ENCODE measurements around the gene FOXI2. TPM values are rescaled to one million over a fixed set of nuclear protein-coding genes. Genes with fewer than 3 reads are reported as not detected.

FOXI2 gene
- total RNA-seq, 1 experiment from 2014 or later = not detected

DNA sequence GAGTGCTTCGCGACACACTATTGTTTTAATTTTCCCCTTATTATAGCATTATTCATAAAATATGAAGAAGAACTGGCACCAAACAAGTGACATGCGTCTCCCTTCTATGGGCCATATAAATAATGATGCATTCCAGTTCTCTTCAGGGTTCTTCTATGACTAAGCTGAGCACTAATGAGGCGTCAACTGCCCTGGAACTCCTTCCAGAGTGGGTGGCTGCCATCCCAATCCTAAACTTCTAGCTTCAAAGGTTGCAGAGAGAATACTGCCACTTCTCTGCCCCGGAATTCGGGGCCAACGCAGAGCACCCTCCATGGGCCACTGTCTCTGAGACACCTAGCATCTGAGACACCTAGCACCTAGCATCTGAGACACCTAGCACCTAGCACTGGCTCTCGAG, 37.7 kb upstream of the FOXI2 start:
- Histone ChIP-seq H4K20me1 (ENCODE audit: insufficient read depth) (no peaks in the 10 kb centered on the region), H3K9ac (ENCODE audit: low read length) (no peak overlapping the region), H3K36me3 (ENCODE audit: control insufficient read depth in 1 of 2, insufficient read depth in 2 of 2, low read length in 2 of 2) (no peaks in the 10 kb centered on the region), H2AFZ (ENCODE audit: low read depth, low read length, poor library complexity, severe bottlenecking) (no peak overlapping the region), H3K9me2 (ENCODE audit: insufficient read depth) (no peaks in the 10 kb centered on the region), H3K27ac (ENCODE audit: low read depth, low read length) (no peak overlapping the region), H3K79me2 (ENCODE audit: insufficient read depth, low read length) (no peaks in the 10 kb centered on the region), H3K9me3 (ENCODE audit: control insufficient read depth in 1 of 2, insufficient read depth in 1 of 2, low read depth in 1 of 2, low read length in 2 of 2) (no peaks in the 10 kb centered on the region), H3K4me1 (ENCODE audit: control insufficient read depth in 1 of 2, insufficient read depth in 2 of 2, low read length in 2 of 2) (no peaks in the 10 kb centered on the region), H3K4me3 (replicated peaks in 1 of 2; ENCODE audit: low read depth in 1 of 2, low read length in 2 of 2) (no peak overlapping the region), H3K4me2 (ENCODE audit: low read length) (no peak overlapping the region), H3K27me3 (ENCODE audit: insufficient read depth, low read length) (peaks cover 35% of the 10 kb centered on the region)
- TF ChIP-seq YY1 (IDR thresholded peaks at IDR 0.05; ENCODE audit: extremely low read depth, insufficient replicate concordance, low read depth, low read length) = no peak
- TF ChIP-seq SRF (IDR thresholded peaks at IDR 0.05; ENCODE audit: low read depth) = no peak
- no peak for TF ChIP-seq SIN3A (IDR thresholded peaks at IDR 0.05; ENCODE audit: low read depth)
- TF ChIP-seq, protein P1, sequence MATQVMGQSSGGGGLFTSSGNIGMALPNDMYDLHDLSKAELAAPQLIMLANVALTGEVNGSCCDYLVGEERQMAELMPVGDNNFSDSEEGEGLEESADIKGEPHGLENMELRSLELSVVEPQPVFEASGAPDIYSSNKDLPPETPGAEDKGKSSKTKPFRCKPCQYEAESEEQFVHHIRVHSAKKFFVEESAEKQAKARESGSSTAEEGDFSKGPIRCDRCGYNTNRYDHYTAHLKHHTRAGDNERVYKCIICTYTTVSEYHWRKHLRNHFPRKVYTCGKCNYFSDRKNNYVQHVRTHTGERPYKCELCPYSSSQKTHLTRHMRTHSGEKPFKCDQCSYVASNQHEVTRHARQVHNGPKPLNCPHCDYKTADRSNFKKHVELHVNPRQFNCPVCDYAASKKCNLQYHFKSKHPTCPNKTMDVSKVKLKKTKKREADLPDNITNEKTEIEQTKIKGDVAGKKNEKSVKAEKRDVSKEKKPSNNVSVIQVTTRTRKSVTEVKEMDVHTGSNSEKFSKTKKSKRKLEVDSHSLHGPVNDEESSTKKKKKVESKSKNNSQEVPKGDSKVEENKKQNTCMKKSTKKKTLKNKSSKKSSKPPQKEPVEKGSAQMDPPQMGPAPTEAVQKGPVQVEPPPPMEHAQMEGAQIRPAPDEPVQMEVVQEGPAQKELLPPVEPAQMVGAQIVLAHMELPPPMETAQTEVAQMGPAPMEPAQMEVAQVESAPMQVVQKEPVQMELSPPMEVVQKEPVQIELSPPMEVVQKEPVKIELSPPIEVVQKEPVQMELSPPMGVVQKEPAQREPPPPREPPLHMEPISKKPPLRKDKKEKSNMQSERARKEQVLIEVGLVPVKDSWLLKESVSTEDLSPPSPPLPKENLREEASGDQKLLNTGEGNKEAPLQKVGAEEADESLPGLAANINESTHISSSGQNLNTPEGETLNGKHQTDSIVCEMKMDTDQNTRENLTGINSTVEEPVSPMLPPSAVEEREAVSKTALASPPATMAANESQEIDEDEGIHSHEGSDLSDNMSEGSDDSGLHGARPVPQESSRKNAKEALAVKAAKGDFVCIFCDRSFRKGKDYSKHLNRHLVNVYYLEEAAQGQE (IDR thresholded peaks at IDR 0.05; ENCODE audit: low read depth) = no peak
- no peak for TF ChIP-seq TCF7L2 (IDR thresholded peaks at IDR 0.05; ENCODE audit: borderline replicate concordance, extremely low read depth, insufficient read depth, insufficient read length)
- no peak for TF ChIP-seq SP1 (IDR thresholded peaks at IDR 0.05; ENCODE audit: low read depth)
- TF ChIP-seq ZNF274 (IDR thresholded peaks at IDR 0.05; ENCODE audit: low read depth, low read length) = no peak
- ATAC-seq (no peak), DNase-seq (ENCODE audit: low read depth, low spot score) (no peak)
- intact Hi-C loops (cut with micrococcal nuclease) = no loop called here
- POLR2A ChIA-PET = no interaction called here
- RAD21 ChIA-PET (ENCODE audit: low non-redundant PET in 1 of 2, low total read pairs in 2 of 2, uncharacterized antibody in 2 of 2, unreplicated experiment in 2 of 2) = no interaction called here
- CTCF ChIA-PET = interaction anchor here (0.9 kb wide), 1 partner anchor 16 kb away, joined by 3 read pairs; no protein-coding TSS in a partner anchor
- BruUV-seq (replicated peaks) = no TSS peak
